Suppressor macrophage treated with lipopolysaccharide for 1 hour (primary cell): ENCODE measurements around the gene ZNF787.
"Not testable (repeated sequence)": the region's sequence is repeated elsewhere in the genome, so short reads cannot be mapped to it uniquely, and the experiment has no call there.

Source experiments
- DNase-seq, 3 donors: peaks; one replicate each; pipeline ENCODE4 v3.0.0-alpha.2; 2020 to 2022

The ZNF787 gene

GRCh38 chr19:56119582-56119978 lies 1.5 kb downstream of the ZNF787 start:
- DNase-seq: no peak

GRCh38 chr19:56118666-56119581 lies 2.2 kb downstream of the ZNF787 start:
- DNase-seq: peak; percentile 45 to 53 (median 53)

- DNase-seq: no peak
Observed at GRCh38 chr19:56117889-56118288, 3.2 kb downstream of the ZNF787 start.

GRCh38 chr19:56117376-56117884 lies 3.7 kb downstream of the ZNF787 start:
- DNase-seq: no peak

GRCh38 chr19:56116606-56117005 lies 4.5 kb downstream of the ZNF787 start:
- DNase-seq: no peak

GRCh38 chr19:56115490-56115889 lies 5.6 kb downstream of the ZNF787 start:
- DNase-seq: no peak

GRCh38 chr19:56114778-56115110 lies 6.4 kb downstream of the ZNF787 start:
- DNase-seq: no peak

GRCh38 chr19:56114051-56114777 lies 6.9 kb downstream of the ZNF787 start:
- DNase-seq: no peak

- DNase-seq: no peak
Observed at GRCh38 chr19:56113074-56113632, 7.9 kb downstream of the ZNF787 start.

GRCh38 chr19:56112313-56112709 lies 8.8 kb downstream of the ZNF787 start:
- no peak for DNase-seq

- peak; percentile 84 to 89 (median 87) for DNase-seq
Observed at GRCh38 chr19:56111601-56112312, 9.3 kb downstream of the ZNF787 start.

GRCh38 chr19:56110515-56111448 lies 10.3 kb downstream of the ZNF787 start:
- DNase-seq: peak; percentile 44 to 64 (median 56)

- peak in 2 of 3 donors; percentile 18 to 32 for DNase-seq
Observed at GRCh38 chr19:56109226-56109625, 11.9 kb downstream of the ZNF787 start.

- DNase-seq: peak; percentile 52 to 67 (median 52)
Observed at GRCh38 chr19:56108447-56109195, 12.5 kb downstream of the ZNF787 start.

GRCh38 chr19:56107626-56108351 lies 13.3 kb downstream of the ZNF787 start:
- no peak for DNase-seq

GRCh38 chr19:56106993-56107392 lies 14.1 kb downstream of the ZNF787 start:
- no peak for DNase-seq

- no peak for DNase-seq
Observed at GRCh38 chr19:56106397-56106849, 14.7 kb downstream of the ZNF787 start.

GRCh38 chr19:56105831-56106396 lies 15.2 kb downstream of the ZNF787 start:
- DNase-seq: not testable (repeated sequence)

GRCh38 chr19:56105090-56105701 lies 15.9 kb downstream of the ZNF787 start:
- peak; percentile 70 to 82 (median 74) for DNase-seq
